HG03025 (cell line): ENCODE results near the gene ABTB2.

Experiments used
- ATAC-seq: cut with Tn5 transposase; IDR thresholded peaks from one replicate; pipeline ENCODE4 v1.9.1; 2021; ENCODE audit warnings: mild to moderate bottlenecking, moderate library complexity; ENCODE audit not compliant: unreplicated experiment, low FRiP score

ABTB2 gene

DNA sequence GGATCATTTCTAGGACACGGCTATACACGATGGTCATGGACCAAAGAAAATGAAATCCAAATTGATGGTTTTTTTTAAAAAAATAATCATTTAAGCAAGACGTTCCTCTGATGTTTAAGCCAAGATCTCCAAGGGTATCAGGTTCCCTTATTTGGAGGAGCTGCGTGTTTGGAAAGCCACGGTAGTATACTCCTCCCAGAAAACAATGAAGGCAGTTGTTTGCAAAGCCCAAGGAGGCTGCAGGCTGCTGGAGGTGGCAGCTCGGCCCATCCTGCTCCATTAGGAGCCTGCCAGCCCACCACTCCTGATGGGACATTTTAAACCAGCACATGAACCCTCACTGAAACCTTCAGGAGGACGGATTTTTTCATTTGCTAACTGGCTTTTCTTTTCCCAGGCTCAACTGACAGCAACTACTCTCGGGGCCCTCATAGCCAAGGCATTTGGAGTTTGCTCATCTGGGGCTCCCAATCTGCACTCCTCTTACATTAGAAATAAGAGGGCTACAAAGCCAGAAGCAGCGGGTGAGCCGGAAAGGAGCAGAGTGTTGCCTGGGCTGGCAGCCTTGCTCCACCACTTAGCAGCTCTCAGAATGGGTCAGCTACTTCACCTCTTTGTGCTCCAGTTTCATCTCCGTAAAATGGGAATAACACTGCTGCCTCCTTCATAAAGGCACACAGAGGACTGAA lies 58.4 kb downstream of the ABTB2 start:
- no peak for ATAC-seq

- ATAC-seq: no peak
Measured at GRCh38 chr11:34298871-34299270, 58.9 kb downstream of the ABTB2 start.

GRCh38 chr11:34296412-34296811 lies 61.4 kb downstream of the ABTB2 start:
- ATAC-seq: no peak

GRCh38 chr11:34292546-34292945 lies 65.3 kb downstream of the ABTB2 start:
- no peak for ATAC-seq

DNA sequence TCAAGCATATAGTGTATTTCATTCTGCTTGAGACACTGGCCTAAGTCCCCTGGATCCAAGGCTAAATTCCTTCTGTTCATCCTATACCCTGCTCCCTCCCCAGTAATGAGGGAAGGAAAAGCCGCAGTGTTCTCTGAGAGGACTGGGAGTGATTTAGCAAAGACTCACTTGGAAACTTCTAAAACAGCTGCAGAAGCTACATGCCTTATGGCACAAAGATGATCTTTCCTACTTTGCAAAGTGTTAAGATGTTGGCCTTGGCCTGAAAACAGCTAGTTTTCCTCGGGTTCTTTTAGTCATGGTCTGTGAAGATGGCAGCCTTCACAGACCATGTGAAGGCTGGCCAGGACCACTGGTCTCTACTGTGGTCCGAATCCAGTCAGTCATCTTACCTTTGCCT lies 65.7 kb downstream of the ABTB2 start:
- ATAC-seq: no peak

DNA sequence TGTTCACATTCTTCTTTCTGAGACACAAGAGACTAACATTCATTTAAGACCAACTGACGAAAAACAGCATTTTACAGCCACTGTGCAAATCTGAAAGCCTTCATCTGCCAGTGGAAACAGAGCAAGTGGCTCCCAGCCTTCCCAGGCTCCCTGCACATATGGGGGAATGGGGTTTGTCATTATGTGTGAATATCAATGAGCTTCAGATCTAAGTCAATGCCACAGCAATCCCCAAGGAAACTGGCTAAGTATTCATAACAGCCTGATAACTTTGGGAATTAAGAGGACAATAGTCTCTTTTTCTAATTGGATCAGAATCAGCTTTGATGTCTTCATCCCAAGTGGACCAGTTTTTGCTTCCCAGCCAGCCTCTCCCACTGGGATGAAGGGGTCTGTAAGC lies 66.9 kb downstream of the ABTB2 start:
- ATAC-seq: no peak

DNA sequence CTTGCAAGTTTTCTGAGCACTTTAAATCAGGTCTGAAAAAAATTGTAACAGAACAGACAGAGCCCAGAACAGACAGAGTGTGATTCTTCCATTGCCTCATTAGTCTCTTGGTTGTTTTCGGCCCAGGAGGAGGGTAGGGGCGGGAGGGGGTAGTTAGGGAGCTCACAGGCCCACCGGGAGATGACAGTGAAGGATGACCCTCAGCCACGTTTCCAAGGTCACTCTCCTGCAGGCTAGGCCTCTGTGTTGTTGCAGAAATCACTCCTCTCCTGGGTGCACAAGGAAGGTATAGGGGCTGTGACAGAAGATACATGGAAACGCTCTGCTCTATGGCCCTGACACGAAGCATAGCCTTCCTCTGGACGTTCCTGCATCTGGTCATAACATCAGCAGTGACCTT lies 69.3 kb downstream of the ABTB2 start:
- ATAC-seq: no peak

- no peak for ATAC-seq
Measured at GRCh38 chr11:34284811-34285481, 72.9 kb downstream of the ABTB2 start.

GRCh38 chr11:34284156-34284555 lies 73.7 kb downstream of the ABTB2 start:
- ATAC-seq: no peak

GRCh38 chr11:34280945-34281872 lies 76.6 kb downstream of the ABTB2 start:
- ATAC-seq: no peak

DNA sequence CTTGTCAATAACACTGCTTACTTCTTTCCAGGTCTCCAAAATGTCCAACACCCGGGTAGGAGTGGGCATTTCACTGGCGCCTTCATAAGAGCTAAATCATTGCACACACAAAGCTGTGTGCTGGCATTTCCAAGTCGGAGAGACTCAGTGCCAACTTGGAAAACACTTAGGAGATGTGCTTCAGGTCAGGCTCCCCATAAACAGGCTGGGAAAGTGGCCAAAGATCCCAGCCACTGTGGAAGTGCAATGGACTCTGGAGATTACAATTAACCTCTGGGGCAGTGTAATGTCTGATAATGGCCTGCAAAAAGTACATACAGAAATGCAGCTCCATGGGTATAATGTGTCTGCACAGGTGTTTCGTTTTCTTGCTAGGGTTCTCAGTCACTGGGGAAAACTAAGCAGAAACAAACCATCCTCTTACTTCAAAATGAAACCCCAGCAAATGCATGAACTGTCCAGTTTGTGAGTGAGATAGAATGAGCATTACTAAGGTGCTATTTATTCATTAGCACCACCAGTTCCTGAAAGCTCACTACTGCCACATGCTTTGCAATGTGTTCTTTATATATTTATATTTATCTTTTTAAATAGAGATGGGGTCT lies 79.0 kb downstream of the ABTB2 start:
- no peak for ATAC-seq

DNA sequence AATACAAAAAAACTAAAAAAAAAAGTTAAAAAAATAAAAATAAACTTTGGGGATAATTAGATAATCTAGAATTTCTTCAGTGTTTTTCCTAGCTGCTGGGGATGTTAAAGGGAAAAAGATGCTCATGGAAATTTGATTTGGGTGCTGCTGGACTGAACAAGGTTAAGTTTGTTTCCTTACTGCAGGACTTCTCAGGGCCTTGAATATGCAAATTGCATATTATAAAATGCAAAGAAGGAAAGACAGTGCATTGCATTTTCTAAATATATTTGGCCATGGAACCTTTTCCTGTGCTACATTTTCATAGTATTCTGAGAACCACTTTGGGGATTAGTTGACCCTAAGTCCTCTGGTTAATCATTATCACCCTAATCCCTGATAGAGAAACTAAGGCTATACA lies 79.6 kb downstream of the ABTB2 start:
- ATAC-seq: no peak

GRCh38 chr11:34277171-34277570 lies 80.6 kb downstream of the ABTB2 start:
- ATAC-seq: no peak

DNA sequence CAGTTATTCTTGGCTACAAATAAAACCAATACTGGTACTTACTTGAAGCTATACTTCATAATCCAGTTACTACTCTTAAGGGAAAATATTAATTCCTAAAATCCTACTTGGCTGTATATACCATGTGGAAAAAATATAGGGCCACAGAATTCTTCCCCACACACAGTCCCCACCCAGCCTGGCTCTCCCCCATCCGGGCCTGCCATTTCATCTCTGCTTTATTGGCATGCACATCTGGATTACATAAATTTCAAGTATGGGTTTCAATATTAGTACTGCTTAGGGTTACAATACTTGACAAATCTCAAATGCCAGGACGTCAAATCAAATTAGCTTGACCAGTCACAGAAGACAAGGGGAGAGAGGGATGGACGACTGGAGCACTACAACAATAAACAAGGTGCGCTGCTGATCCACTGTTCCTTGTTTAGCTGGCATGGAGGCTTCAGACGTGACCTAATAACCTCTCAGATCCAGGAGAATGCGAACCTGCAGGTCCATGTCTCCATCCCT lies 81.4 kb downstream of the ABTB2 start:
- ATAC-seq: no peak

DNA sequence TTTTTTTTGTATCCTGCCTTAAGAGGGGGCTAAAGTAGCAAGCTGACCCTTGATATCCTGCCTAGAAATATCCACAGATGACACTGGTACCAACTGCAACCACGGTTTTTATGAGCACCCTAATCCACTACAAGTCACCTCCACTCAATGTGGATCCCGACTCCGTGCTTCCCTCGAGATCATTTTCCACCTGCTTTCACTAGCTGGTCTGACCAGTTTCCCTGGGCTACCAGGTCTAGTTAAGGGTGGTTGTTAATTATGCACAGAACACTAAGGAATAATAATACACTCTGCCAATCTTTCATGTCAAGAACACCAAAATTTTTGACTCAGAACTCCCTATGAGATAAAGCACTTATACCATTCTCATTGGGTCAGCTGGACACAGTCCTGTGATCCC lies 82.3 kb downstream of the ABTB2 start:
- ATAC-seq: no peak

- no peak for ATAC-seq
Measured at GRCh38 chr11:34274712-34275398, 83.0 kb downstream of the ABTB2 start.

- no peak for ATAC-seq
Measured at GRCh38 chr11:34273099-34273498, 84.7 kb downstream of the ABTB2 start.

DNA sequence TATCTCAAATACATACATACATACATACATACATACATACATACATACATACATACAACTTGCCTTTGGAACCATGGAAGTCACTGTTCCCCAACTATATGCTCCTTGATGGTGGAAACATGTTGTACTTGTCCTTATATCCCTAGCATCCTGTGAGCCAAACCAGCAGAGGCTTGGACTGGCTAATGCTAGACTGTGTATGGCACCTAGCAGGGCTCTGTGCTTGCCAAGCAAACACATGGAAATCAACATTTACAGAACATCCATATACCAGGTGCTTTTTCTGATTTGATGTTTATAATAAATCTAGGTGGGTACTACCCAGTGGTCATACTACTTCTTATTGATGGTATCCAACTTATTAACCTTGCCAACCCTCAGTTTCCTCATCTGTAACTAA lies 86.1 kb downstream of the ABTB2 start:
- no peak for ATAC-seq

GRCh38 chr11:34270711-34271110 lies 87.1 kb downstream of the ABTB2 start:
- ATAC-seq: no peak

DNA sequence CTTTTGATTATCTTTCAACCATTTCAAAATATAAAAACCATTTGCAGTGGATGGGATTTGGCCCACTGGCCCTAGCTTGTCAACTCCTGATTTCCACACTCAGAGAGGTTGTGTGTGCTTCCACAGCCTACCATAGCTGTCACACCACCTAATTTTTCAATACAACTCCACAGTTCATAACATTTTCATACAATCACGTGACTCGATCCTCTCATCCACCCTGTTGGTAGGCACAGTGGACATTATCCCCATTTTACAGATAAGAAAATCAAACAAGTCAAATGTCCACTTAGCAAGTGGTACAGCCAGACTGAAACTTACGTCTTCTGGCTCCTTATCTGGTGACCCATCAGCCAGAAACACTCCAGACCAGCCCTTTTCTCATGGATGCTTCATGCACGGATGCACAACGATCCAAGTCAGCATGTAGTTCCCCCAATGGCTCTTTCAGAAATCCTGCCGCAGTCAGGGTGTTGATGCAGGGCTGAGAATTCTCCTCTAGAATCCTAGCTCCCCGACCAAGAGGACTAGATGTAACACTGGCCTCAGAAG lies 88.0 kb downstream of the ABTB2 start:
- no peak for ATAC-seq
